Right renal pelvis (tissue), 4 donors: ENCODE data around the gene BRS3. TPM values are rescaled to one million over a fixed set of nuclear protein-coding genes. Genes with fewer than 3 reads are reported as not detected.
"Not testable (repeated sequence)": the region's sequence is repeated elsewhere in the genome, so short reads cannot be mapped to it uniquely, and the experiment has no call there.

ENCODE experiments used
- DNase-seq, 4 donors: peaks; one replicate each; pipeline ENCODE4 v3.0.0-alpha.2; 2013; ENCODE audit warnings: low read depth in 4 of 4, low spot score in 3 of 4, missing footprints in 1 of 4
- polyA plus RNA-seq, 4 donors: library from polyadenylated mRNA; unstranded; fragments of 120-200 nt; gene quantifications; one replicate each; pipeline ENCODE4 v1.2.1, GENCODE V29; 2013; ENCODE audit not compliant: insufficient read length in 4 of 4

The BRS3 gene
- under 1 TPM in 3 of 4 donors, not detected in 1; 0.05 to 0.08 (median 0.07) TPM for polyA plus RNA-seq

DNA sequence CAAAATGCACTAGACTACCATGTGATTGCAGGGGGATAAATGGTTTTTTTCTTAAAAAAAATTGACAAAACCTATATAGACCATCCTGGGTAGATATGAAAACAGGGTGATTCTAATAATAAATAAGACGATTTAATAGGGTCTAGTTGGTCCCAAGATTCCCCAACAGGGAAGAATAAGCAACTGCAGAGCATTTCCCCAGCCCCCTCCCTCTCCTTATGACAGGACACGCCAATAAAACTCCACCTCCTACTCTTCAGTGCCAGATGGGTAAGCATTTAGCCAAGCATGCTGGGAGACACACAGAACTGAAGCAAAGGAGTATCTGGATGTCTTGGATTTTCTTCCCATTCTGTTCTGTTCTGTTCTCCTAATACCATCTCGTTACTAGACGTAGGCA, at the start of gene BRS3:
Gene BRS3 (plus strand): TSS at position 301 of the 400 bp plus-strand sequence. CDS start 168 bp downstream, outside the sequence.
- no peak for DNase-seq

GRCh38 chrX:136438192-136438591, 49.6 kb upstream of the BRS3 start:
- no peak for DNase-seq

- not testable (repeated sequence) for DNase-seq
Measured at GRCh38 chrX:136445674-136446073, 42.1 kb upstream of the BRS3 start.

GRCh38 chrX:136446208-136446607, 41.5 kb upstream of the BRS3 start:
- no peak for DNase-seq

GRCh38 chrX:136447308-136447707, 40.4 kb upstream of the BRS3 start:
- no peak for DNase-seq

DNA sequence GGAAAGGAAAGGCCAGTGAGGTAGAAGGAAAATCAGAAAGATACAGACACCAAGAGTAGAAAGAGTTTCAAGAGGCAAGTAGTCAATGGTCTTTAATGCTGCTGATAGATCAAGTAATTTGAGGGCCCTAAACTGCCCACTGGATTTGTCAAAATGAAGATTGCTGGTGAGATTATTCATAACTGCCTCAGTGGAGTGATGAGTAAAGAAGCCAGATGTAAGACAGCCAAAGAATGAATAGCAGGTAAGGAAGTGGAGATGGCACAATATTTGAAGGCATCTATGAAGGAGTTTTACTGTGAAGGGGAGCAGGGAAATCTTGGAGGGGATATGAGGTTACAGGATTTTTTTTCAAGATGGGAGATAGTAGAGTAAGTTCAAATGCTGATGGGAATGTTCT, 39.8 kb upstream of the BRS3 start:
- no peak for DNase-seq

DNA sequence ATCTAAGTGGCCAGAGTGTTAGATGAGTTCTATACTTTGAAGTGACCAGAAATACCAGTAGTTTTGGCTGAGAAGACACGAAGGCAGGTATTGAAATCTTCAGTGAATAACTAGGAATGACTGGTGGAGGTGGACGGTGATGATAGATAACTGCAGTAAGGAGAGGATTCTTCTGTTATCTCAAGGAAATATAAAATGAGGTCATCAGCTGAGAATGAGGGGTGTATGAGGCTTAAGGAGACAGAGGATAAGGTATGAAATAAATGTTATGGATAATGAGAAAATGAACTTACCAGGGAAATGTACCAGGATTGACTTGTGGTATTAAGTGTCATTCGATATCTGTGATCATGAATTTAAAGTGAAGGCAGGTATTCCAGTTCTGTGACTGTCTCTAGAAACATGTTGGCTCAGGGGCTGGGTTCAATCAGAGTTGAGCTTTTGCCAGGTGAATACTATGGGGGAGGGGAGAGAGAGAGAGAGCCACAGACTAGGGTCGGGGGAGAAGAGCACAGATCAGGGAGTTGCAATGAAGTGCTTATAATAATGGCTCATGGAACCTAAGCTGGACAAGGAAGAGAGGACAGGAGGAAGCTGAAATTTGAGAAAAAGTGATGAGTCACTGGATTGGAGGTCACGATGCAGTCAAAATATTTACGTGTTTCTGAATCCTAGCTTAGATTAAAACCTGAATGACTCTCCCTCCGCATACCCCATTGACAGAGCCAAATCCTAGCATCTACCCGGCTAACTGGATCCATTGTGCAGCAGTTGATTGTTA, 37.5 kb upstream of the BRS3 start:
- no peak for DNase-seq

DNA sequence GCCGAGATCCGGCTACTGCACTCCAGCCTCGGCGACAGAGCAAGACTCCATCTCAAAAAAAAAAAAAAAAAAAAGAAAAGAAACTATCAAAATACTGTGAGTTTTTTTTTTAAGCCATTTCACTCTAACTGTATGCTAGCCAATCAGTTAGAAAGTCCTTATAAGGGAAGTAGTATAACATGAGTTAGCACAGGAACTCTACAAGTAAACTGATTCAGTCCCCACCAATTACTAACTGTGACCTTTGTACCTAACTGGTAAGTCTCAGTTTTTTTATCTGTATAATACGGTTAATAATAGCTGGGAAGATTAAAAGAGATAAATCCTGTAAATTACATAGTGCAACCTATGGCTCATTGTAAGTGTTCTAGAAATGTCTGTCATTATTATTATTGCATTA, 35.1 kb upstream of the BRS3 start:
- DNase-seq, result no peak

- DNase-seq, result no peak
Measured at GRCh38 chrX:136453114-136453513, 34.6 kb upstream of the BRS3 start.

GRCh38 chrX:136453771-136454170, 34.0 kb upstream of the BRS3 start:
- DNase-seq, result no peak

DNA sequence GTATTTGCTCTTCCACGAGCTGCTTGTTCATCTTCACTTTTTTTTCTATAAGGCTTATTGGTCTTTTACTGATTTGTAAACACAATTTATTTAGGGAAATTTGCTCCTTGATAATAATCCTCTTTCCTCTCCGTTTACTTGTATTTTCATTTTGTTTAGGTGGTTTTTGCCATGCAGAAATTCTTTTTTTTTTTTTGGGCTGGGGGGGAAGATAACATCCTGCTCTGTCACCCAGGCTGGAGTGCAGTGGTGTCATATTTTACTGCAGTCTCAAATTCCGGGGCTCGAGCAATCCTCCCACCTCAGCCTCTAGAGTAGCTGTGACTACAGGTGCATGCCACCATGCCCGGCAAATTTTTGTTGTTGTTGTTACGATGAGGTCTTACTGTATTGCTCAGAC, 31.6 kb upstream of the BRS3 start:
- no peak for DNase-seq

DNA sequence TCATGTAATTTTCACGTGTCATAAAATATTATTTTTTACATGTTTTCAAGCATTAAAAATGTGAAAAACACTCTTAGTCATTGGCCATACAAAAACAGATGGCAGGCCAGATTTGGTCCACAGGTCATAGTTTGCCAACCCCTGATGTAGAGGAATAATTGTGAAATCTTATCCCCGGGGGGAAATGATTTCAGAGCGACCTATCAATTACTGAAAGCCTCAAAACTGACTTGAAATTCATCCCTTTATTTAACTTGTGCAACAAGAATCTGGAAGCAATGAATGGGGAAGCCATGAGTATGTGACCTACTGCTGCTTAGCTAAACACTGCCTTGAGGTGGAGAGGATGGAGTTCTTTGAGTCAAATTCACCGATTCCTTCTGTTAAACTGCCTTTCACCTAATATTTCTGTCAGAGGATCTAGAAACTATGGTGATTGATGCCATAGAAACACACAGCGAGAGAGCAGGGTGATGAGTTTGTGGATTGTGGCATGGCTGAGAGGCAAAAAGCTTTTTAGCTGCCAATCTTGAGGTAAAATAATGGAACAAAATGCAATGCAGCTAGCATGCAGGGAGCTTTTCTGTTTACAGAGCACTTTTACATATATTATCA, 30.3 kb upstream of the BRS3 start:
- no peak for DNase-seq

- no peak for DNase-seq
Measured at GRCh38 chrX:136464589-136464988, 23.2 kb upstream of the BRS3 start.

DNA sequence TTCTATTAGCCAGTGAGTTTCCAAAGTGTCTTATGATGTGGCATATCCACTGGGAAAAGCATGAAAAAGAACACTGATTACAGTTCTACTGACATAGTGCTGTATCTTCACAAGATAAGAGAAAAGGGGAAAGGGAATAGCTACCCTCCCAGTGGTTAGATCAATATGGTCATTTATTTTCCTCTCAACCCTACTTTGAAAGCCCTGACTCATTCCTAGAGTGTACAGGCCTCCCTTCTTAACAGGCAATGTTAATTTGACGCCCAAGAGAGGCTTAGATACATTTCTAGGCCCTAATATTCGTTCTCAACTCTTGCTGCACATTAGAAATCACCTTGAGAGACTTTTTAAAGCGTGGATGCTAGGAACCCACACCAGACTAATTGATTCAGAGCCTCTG, 20.4 kb upstream of the BRS3 start:
- DNase-seq, result no peak

GRCh38 chrX:136468391-136469103, 19.2 kb upstream of the BRS3 start:
- no peak for DNase-seq

DNA sequence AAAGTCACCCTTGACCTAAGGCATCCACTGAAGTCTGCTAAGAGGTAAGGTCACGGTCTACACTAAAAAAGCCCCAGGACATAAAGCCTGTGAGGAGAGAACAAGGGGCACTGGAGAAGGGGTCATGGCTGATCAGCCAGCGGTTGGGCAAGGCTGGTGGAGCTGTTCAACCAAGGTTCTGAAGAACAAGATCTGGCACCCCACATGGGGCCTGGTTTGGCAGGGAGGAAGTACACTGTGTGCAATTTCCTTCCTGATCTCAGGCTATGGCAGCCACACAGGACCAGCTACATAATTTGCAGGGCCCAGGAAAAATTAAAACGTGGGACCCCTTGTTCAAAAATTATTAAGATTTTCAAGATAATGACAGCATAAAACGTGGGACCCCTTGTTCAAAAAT, 14.1 kb upstream of the BRS3 start:
- DNase-seq, result no peak

- no peak for DNase-seq
Measured at GRCh38 chrX:136475236-136475635, 12.5 kb upstream of the BRS3 start.

DNA sequence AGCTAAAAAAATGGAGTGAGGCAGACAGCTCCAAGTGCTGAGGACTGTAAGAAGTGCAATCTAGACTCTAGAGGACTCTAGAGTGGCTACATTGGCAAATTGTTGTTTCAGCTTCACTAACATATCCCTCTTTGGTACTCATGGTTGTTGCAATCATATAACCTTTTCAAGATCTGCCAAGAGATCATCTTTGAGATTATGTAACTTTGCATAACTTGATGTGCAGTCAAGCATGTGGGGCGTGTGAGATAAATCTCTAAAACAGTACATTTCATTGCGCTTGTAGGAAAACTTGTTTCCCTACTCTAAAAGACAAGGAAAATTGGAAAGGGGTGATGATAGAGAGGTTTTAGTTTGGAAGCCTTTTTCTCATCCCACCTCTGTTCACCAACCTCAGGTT, 11.2 kb upstream of the BRS3 start:
- no peak for DNase-seq

- no peak for DNase-seq
Measured at GRCh38 chrX:136477026-136477425, 10.7 kb upstream of the BRS3 start.

GRCh38 chrX:136480383-136480782, 7.4 kb upstream of the BRS3 start:
- DNase-seq, result no peak

GRCh38 chrX:136488706-136489105, 959 bp downstream of the BRS3 start:
- DNase-seq, result no peak

DNA sequence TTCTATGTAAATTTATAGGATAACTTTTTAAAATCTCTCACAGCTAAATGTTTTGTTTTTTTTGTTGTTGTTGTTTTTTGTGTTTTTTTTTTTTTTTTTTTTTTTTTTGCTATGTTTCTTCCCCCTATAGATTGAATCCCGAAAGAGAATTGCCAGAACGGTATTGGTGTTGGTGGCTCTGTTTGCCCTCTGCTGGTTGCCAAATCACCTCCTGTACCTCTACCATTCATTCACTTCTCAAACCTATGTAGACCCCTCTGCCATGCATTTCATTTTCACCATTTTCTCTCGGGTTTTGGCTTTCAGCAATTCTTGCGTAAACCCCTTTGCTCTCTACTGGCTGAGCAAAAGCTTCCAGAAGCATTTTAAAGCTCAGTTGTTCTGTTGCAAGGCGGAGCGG, 4.1 kb downstream of the BRS3 start:
- no peak for DNase-seq
